22Rv1 (cell line): ENCODE results near the gene PSMB5.

Source experiments
- H3K27ac ChIP-seq: fragments of 450-650 bp; 2 replicates; pipeline ENCODE4 v1.5.1; 2017
- ZFX ChIP-seq: fragments of 450-650 bp; IDR thresholded peaks from 2 replicates; pipeline ENCODE4 v1.6.1; 2017; ENCODE audit warnings: antibody characterized with exemption, borderline replicate concordance
- TF ChIP-seq, protein P1 (sequence below): fragments of 450-650 bp; IDR thresholded peaks from 2 replicates; pipeline ENCODE4 v1.5.1; 2017; ENCODE audit warnings: mild to moderate bottlenecking

The PSMB5 gene

DNA sequence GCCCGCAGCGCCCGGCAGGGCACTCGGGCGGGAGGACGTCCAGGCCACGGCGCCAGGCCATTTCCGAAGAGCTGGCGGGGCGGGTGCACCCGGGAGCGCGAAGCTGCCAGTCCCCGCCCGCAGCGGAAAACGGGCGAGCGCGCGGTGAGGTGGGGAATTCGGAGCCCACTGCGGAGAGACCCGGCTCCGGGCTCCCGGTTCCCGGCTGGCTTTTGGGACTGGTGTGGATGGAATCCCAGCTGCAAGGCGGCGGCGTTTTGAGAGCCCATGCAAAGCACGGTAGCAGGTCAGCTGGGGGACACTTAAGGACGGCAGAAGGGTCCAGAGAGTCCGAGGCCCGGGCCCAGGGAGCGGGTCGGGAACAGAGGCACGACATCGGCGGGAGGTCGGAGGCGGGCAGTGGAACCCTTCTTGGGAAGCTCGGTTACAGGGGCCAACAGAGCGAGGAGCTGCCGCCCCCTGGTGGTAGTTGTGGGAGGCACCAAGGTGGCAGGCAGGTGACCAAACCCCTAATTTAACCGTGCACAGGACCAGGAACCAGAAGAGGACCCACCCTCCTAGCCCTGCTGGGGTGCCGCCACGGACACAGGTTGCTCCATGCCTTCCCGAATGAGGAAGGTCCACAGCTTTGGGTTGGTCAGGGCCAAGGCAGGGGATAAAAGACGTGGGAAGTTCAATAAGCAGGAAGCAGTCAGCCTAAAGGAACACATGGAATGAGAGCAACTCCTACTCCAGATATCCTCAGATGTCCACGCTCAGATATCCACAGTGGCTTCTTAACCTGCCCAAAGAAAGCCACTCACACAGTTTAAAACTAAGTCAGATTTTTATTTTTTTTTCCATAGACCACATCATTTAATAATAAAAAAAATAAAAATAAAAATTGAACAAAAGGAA, 23.3 kb upstream of the PSMB5 start:
- TF ChIP-seq, protein P1, sequence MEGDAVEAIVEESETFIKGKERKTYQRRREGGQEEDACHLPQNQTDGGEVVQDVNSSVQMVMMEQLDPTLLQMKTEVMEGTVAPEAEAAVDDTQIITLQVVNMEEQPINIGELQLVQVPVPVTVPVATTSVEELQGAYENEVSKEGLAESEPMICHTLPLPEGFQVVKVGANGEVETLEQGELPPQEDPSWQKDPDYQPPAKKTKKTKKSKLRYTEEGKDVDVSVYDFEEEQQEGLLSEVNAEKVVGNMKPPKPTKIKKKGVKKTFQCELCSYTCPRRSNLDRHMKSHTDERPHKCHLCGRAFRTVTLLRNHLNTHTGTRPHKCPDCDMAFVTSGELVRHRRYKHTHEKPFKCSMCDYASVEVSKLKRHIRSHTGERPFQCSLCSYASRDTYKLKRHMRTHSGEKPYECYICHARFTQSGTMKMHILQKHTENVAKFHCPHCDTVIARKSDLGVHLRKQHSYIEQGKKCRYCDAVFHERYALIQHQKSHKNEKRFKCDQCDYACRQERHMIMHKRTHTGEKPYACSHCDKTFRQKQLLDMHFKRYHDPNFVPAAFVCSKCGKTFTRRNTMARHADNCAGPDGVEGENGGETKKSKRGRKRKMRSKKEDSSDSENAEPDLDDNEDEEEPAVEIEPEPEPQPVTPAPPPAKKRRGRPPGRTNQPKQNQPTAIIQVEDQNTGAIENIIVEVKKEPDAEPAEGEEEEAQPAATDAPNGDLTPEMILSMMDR = peak; percentile 95
- no peak for TF ChIP-seq ZFX
- H3K27ac ChIP-seq = peak overlapping the region; percentile 90

DNA sequence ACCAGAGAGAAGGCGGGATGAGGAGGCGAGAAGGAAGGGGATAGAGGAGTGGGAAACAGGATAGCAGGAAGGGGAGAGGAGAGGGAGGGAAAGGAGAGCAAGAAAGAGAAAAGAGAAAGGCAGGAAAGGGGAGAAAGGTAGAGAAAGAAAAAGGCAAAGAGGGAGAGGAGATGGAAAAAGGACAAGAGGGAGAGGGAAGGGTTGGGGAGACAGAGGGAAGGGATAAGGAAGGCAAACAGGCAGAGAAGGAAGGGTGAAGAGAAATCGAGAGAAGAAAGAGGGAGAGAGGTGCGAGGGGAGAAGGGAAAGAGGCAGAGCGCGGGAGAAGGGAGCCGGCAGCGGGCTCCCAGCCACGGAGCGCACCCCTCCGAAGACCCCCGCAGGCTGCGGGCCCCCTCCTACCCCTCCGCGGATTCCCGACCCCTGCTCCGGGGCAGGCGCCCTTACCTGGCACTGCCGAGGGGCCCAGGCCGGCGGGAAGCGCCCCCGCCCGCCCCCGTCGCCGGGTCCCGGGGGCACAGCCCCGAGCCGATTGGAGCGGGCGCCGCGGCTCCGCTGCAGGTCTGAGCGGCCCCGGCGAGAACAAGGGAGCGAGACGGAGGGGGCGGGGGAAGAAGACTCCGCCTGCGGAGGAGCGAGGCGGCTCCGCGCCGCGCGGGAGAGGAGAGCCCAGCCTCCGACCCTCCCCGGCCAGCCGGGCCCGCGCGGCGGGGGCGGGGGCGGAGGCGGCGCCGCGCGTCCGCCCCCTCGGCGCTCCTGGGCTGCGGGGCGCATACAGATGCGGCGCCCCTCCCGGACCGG, 22.5 kb upstream of the PSMB5 start, which contains the start of gene CDH24:
CDH24 (minus strand) TSS at position 565 of the 801 bp plus-strand sequence. CDS start 1,787 bp downstream, outside the sequence.
- no peak for TF ChIP-seq ZFX
- TF ChIP-seq, protein P1 = no peak
- H3K27ac ChIP-seq = peak within 1 kb of the TSS; percentile 90

DNA sequence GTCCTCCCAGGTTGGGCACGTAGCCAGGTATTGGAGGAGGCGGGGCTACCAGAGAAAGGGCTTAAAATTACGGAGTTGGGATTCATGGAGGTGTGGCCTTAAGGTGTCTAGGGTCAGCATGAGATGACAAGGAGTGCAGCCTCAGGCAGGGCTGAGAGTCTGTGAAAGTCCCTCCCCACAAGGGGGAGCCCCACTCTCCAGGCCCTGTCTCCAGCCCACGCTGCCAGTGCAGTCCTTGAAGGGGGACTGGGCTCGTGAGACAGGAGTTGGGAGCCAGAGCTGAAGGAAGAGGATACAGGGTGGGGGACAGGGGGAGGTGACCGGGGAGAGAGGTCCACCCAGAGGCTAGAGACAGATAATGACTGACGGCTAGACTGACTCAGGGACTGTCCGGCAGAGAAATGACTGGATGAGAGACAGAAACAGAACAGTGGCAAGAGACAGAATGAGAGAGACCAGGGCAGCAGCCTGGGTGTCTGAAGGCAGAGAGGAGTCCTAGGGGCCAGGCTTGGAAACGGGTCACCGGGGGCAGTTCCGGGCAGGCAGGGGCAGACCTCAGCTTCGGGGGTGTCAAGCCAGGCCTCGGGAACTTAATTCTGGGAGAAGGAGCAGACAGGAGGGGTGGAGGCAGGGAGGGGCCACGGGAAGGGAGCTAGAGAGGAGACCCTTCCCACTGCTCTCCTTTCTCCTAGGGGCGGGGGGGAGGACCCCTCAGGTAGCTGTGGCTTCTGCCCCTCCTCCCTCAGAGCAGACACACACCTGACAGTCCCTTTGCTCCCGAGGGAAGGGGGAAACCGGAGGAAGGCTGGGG, 21.6 kb upstream of the PSMB5 start:
- TF ChIP-seq ZFX = no peak
- TF ChIP-seq, protein P1 = peak; percentile 84
- H3K27ac ChIP-seq = peak overlapping the region; percentile 90

DNA sequence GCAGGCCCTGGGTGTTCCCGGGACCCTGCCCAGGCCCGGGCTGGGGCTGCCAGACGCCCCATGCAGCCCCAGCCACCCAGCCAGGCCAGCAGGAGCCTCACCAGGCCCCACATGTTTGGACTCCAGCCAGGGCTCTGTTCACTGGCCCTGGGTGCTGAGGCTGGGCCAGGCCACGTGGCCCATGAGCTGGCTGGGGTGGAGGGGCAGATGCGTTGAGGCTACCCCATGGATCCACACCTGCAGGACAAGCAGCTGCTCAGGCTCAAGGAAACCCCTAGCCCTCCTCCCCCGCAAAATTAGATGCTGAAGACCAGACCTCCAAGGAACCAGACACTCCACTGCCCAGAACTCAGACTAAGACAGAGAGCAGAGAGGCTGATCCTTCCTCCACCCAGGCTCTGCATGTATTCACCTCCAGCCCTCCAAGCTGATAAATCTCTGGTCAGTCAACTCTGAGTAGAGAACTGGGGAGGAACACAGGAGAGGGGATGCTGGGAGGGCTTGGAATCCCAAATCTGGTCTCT, 21.0 kb upstream of the PSMB5 start:
- TF ChIP-seq, protein P1 = no peak
- TF ChIP-seq ZFX = no peak
- peak overlapping the region; percentile 90 for H3K27ac ChIP-seq

DNA sequence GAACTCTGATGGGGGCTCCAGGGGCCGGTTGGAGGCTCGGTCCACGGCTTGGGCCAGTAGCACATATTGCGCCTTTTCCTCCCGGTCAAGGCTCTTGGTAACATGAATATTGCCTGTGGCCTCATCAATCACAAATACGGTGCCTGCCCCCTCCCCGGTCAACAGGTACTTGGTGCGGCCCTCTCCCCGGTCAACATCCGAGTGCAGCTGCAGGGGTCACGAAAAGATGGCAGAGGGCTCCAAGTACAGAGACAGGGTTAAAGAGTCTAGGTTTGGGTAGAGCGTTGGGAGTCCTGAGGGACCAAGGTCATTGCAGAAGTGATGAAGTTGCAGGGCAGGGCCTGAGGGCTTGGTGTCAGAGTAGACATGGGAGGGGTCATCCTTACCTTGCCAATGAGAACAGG, 20.4 kb upstream of the PSMB5 start:
- H3K27ac ChIP-seq = no peak overlapping the region

DNA sequence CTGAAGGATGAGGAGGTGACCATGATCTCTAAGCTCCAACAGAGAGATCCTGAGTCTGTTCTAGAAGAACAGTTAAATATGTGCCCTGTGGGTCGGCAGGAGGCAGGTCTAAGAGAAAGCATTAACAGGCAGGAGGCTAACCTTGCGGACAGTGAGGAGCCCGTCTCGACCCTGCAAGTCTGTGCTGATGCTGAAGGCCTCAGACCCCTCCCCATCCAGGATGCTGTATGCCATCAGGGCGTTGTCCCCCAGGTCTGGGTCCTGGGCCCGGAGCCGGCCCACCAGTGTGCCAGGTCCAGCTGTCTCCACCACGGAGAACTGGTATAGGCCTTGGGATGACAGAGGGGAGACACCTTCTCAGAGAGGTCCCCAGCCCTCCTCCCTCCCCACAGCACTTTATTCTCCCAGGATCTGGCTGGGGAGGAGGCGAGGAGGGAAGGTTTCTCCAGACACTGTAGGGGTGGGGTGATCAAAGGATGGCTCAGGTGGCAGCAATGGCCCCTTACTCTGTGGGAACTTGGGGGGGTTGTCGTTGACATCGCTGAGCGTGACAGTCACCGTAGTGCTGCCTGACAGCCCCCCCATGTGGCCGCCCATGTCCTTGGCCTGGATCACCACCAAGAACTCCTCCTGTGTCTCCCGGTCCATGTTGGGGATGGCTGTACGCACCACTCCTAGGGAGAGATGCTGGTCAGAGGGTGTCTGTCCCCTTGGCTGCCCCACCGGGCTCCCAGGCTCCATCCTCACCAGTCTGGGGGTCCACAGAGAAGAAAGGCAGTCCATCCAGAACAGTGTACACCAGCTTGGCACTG, 19.5 kb upstream of the PSMB5 start:
- TF ChIP-seq, protein P1 = peak; percentile 22; the same call in 1 of the 2 replicates
- no peak for TF ChIP-seq ZFX

More for the DNA sequence above, 20.4 kb upstream of the PSMB5 start:
- TF ChIP-seq ZFX = no peak
- TF ChIP-seq, protein P1 = no peak

More for the DNA sequence above, 19.5 kb upstream of the PSMB5 start:
- no peak overlapping the region for H3K27ac ChIP-seq
